ENCODE measurements around the gene MCF2.
"Not testable (repeated sequence)": the region's sequence is repeated elsewhere in the genome, so short reads cannot be mapped to it uniquely, and the experiment has no call there.

DNA sequence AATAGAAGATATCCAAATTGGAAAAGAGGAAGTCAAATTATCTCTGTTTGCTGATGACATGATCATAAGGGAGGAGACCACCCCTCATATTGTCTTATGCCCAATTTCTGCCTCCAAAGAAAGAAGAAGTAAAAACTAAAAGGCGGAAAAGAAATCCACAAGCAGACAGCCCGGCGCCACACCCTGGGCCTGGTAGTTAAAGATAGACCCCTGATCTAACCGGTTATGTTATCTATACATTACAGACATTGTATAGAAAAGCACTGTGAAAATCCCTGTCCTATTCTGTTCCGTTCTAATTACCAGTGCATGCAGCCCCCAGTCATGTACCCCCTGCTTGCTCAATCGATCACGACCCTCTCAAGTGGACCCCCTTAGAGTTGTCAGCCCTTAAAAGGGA, 22.8 kb downstream of the MCF2 start:
- TF ChIP-seq CHD1 (IDR thresholded peaks at IDR 0.05; ENCODE audit: low read depth, low read length); CTCF (IDR thresholded peaks at IDR 0.05; ENCODE audit: control extremely low read depth in 1 of 3, insufficient read depth in 1 of 3, low read depth in 1 of 3, low read length in 3 of 3); SRF (IDR thresholded peaks at IDR 0.05; ENCODE audit: low read depth, low read length); JUN (IDR thresholded peaks at IDR 0.05; ENCODE audit: low read depth, low read length); TEAD4 (IDR thresholded peaks at IDR 0.05; ENCODE audit: low read depth, low read length); RFX5 (IDR thresholded peaks at IDR 0.05; ENCODE audit: borderline replicate concordance, low read depth, low read length); MAX (IDR thresholded peaks at IDR 0.05); POLR2AphosphoS5 (IDR thresholded peaks at IDR 0.05; ENCODE audit: low read depth, low read length): not testable (repeated sequence)
